Measurements from ENCODE around the gene PPP1R14C.

The PPP1R14C gene

DNA sequence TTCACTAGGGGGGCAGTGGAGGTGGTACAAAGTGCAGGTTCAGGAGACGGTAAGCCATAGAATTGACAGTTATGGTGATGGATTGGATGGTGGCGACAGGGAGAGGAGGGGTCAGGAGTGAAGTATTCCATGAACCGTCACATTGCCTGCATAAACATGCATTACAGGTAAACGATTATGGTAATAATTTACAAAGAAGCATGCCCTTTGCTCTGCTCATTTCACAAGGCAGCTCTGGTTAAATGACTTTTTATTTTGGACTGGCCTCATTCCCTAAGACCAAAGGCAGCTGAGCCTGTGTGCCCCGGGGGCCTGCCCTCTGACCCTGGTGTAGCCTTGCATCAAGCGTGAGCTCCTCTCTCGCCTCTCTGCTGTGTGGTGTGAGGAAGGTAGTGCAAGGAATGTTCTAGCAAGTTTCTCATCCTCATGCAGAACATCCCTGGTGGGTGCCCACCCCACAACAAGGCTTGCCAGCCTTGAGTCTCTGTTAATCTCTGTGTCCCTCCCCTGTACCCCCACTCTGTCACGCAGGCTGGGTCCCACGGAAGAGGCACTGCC is 59.0 kb downstream of the PPP1R14C start:
- TF ChIP-seq, protein P1, sequence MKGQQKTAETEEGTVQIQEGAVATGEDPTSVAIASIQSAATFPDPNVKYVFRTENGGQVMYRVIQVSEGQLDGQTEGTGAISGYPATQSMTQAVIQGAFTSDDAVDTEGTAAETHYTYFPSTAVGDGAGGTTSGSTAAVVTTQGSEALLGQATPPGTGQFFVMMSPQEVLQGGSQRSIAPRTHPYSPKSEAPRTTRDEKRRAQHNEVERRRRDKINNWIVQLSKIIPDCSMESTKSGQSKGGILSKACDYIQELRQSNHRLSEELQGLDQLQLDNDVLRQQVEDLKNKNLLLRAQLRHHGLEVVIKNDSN (IDR thresholded peaks at IDR 0.05) = no peak
- no peak for TF ChIP-seq EP300 (IDR thresholded peaks at IDR 0.05; ENCODE audit: borderline replicate concordance)
- no peak for TF ChIP-seq CEBPB (IDR thresholded peaks at IDR 0.05)
- no peak for TF ChIP-seq NFIC (IDR thresholded peaks at IDR 0.05)
- no peak for TF ChIP-seq EGR1 (IDR thresholded peaks at IDR 0.05)
- TF ChIP-seq, protein P2, sequence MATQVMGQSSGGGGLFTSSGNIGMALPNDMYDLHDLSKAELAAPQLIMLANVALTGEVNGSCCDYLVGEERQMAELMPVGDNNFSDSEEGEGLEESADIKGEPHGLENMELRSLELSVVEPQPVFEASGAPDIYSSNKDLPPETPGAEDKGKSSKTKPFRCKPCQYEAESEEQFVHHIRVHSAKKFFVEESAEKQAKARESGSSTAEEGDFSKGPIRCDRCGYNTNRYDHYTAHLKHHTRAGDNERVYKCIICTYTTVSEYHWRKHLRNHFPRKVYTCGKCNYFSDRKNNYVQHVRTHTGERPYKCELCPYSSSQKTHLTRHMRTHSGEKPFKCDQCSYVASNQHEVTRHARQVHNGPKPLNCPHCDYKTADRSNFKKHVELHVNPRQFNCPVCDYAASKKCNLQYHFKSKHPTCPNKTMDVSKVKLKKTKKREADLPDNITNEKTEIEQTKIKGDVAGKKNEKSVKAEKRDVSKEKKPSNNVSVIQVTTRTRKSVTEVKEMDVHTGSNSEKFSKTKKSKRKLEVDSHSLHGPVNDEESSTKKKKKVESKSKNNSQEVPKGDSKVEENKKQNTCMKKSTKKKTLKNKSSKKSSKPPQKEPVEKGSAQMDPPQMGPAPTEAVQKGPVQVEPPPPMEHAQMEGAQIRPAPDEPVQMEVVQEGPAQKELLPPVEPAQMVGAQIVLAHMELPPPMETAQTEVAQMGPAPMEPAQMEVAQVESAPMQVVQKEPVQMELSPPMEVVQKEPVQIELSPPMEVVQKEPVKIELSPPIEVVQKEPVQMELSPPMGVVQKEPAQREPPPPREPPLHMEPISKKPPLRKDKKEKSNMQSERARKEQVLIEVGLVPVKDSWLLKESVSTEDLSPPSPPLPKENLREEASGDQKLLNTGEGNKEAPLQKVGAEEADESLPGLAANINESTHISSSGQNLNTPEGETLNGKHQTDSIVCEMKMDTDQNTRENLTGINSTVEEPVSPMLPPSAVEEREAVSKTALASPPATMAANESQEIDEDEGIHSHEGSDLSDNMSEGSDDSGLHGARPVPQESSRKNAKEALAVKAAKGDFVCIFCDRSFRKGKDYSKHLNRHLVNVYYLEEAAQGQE (IDR thresholded peaks at IDR 0.05; ENCODE audit: low read depth) = no peak
- TF ChIP-seq TEAD4 (IDR thresholded peaks at IDR 0.05) = no peak
- no peak for TF ChIP-seq CREB1 (IDR thresholded peaks at IDR 0.05; ENCODE audit: low read depth)
- no peak for TF ChIP-seq YY1 (IDR thresholded peaks at IDR 0.05; ENCODE audit: low read depth)
- TF ChIP-seq MAX (IDR thresholded peaks at IDR 0.05) = no peak
- TF ChIP-seq TAF1 (IDR thresholded peaks at IDR 0.05; ENCODE audit: low read depth) = no peak
- TF ChIP-seq TCF12 (IDR thresholded peaks at IDR 0.05; ENCODE audit: low read depth) = no peak
- no peak for TF ChIP-seq FOXM1 (IDR thresholded peaks at IDR 0.05; ENCODE audit: borderline replicate concordance, low read depth)
- no peak for TF ChIP-seq RAD21 (IDR thresholded peaks at IDR 0.05; ENCODE audit: low read depth)
- TF ChIP-seq ZBTB7A (IDR thresholded peaks at IDR 0.05; ENCODE audit: low read depth) = no peak

- TF ChIP-seq CEBPB (IDR thresholded peaks at IDR 0.05) (no peak), CREB1 (IDR thresholded peaks at IDR 0.05; ENCODE audit: low read depth) (no peak), TAF1 (IDR thresholded peaks at IDR 0.05; ENCODE audit: low read depth) (no peak), EP300 (IDR thresholded peaks at IDR 0.05; ENCODE audit: borderline replicate concordance) (no peak), EGR1 (IDR thresholded peaks at IDR 0.05) (no peak), YY1 (IDR thresholded peaks at IDR 0.05; ENCODE audit: low read depth) (no peak), NFIC (IDR thresholded peaks at IDR 0.05) (no peak)
- TF ChIP-seq, protein P1 (IDR thresholded peaks at IDR 0.05) = no peak
These were observed 59.6 kb downstream of the PPP1R14C start for GRCh38 chr6:150202404-150202803.

GRCh38 chr6:150202934-150203333 is 60.1 kb downstream of the PPP1R14C start:
- TF ChIP-seq EP300 (IDR thresholded peaks at IDR 0.05; ENCODE audit: borderline replicate concordance) (no peak), CEBPB (IDR thresholded peaks at IDR 0.05) (no peak), ZBTB7A (IDR thresholded peaks at IDR 0.05; ENCODE audit: low read depth) (no peak), YY1 (IDR thresholded peaks at IDR 0.05; ENCODE audit: low read depth) (no peak), MAX (IDR thresholded peaks at IDR 0.05) (no peak), CREB1 (IDR thresholded peaks at IDR 0.05; ENCODE audit: low read depth) (no peak), TAF1 (IDR thresholded peaks at IDR 0.05; ENCODE audit: low read depth) (no peak), FOXM1 (IDR thresholded peaks at IDR 0.05; ENCODE audit: borderline replicate concordance, low read depth) (no peak), TEAD4 (IDR thresholded peaks at IDR 0.05) (no peak), NFIC (IDR thresholded peaks at IDR 0.05) (no peak), TCF12 (IDR thresholded peaks at IDR 0.05; ENCODE audit: low read depth) (no peak), RAD21 (IDR thresholded peaks at IDR 0.05; ENCODE audit: low read depth) (no peak), EGR1 (IDR thresholded peaks at IDR 0.05) (no peak)
- TF ChIP-seq, protein P1 (IDR thresholded peaks at IDR 0.05) = no peak
- TF ChIP-seq, protein P2 (IDR thresholded peaks at IDR 0.05; ENCODE audit: low read depth) = no peak

DNA sequence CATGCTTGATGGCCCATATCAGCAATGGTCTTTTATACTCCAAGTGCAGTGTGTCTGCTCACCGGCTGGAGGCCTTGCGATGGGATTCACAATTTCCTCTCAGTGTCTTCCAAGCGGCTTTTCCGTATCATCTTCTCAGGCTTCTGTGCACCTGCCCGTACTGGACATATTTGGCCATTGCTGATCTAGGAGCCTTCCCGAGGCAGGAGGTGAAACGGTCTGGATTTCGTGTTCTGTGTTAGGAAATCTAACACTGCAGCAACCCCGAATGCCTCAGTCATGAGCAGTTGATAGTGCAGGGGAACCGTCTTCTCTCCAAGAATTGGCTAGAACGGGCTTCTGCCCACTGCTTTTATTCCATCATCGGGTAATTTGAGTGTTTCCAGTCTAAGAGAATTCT is 60.5 kb downstream of the PPP1R14C start:
- no peak for TF ChIP-seq CEBPB (IDR thresholded peaks at IDR 0.05)
- no peak for TF ChIP-seq TCF12 (IDR thresholded peaks at IDR 0.05; ENCODE audit: low read depth)
- TF ChIP-seq, protein P2 (IDR thresholded peaks at IDR 0.05; ENCODE audit: low read depth) = no peak
- no peak for TF ChIP-seq TEAD4 (IDR thresholded peaks at IDR 0.05)
- TF ChIP-seq, protein P1 (IDR thresholded peaks at IDR 0.05) = no peak
- TF ChIP-seq MAX (IDR thresholded peaks at IDR 0.05) = no peak
- no peak for TF ChIP-seq ZBTB7A (IDR thresholded peaks at IDR 0.05; ENCODE audit: low read depth)
- no peak for TF ChIP-seq FOXM1 (IDR thresholded peaks at IDR 0.05; ENCODE audit: borderline replicate concordance, low read depth)

Measured in Ishikawa (cell line).